BLaER1 treated with 17β-estradiol and CSF1 and Interleukin-3, amounts not matched to agents 10 nM and 100 nM (cell line): ENCODE measurements around the gene SNRPD3.

Source experiments
- H3K27ac ChIP-seq, 11 experiments: shearing (Covaris generic); formaldehyde crosslinking; 2 replicates each; pipeline ENCODE4 v1.8.1; 2022
- H3K27me3 ChIP-seq, 11 experiments: shearing (Covaris generic); formaldehyde crosslinking; 2 replicates each; pipeline ENCODE4 v1.8.1; 2022
- H3K36me3 ChIP-seq, 11 experiments: shearing (Covaris generic); formaldehyde crosslinking; 2 replicates each; pipeline ENCODE4 v1.8.1; 2022
- H3K4me1 ChIP-seq, 10 experiments: shearing (Covaris generic); formaldehyde crosslinking; 2 replicates each; pipeline ENCODE4 v1.8.1; 2022
- H3K4me2 ChIP-seq, 11 experiments: shearing (Covaris generic); formaldehyde crosslinking; 2 replicates each; pipeline ENCODE4 v1.8.1; 2022
- H3K4me3 ChIP-seq, 10 experiments: shearing (Covaris generic); formaldehyde crosslinking; 2 replicates each; pipeline ENCODE4 v1.8.1; 2022
- H3K9ac ChIP-seq, 11 experiments: shearing (Covaris generic); formaldehyde crosslinking; 2 replicates each; pipeline ENCODE4 v1.8.1; 2022
- H3K9me3 ChIP-seq, 11 experiments: shearing (Covaris generic); formaldehyde crosslinking; replicated peaks in 1 of 11; 2 replicates each; pipeline ENCODE4 v1.8.1; 2022
- H4K20me1 ChIP-seq, 11 experiments: shearing (Covaris generic); formaldehyde crosslinking; 2 replicates each; pipeline ENCODE4 v1.8.1; 2022
- Cebpa-rat ChIP-seq, 11 experiments: shearing (Covaris generic); IDR thresholded peaks; 2 replicates each; pipeline ENCODE4 v1.8.1; 2022

SNRPD3 gene

DNA sequence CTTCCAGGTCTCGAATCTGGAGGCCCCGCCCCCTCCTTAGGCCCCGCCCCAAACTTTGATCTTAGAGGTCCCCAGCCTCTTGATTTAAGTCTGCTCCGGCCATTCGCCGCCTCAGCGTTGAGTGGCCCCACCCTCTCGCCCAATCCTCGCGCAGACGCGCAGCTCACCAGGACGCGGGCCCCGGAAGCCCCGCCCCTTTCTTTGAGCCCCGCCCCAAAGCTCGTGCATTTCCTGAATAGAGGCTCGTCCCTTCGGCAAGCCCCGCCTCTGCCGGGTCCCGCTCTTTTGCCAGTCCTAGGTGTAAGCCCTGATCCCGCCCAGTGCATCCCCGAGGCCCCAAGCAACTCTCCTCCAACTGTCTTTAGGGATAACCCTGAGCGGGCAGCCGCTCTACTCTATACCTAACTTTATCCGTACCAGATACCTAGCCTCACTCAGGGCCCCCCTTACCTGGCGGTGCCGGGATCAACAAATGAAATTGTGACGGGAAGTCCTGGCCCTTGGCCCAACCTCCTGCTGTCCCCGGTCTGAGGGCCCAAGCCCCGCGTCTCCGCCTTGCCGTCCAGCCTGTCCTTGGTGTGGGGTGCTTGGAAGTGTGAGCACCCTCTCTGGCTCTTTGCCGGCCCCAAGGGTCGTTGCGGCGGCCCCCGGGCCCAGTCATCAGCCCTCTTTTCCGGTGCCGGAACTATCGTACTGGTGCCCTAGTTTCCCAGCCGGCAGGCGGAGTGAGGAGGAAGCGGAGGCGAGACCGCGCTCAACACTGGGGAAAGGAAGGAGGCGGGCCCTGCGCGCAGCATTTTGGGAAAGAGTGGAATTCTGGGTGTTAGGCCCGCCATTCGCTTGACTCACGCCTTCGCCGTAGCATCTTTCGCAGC lies at the start of gene SNRPD3:
Gene SNRPD3, plus strand, starts transcription at position 835 of the 875 bp plus-strand sequence. CDS start 1,676 bp downstream, outside the sequence.
- no peak for TF ChIP-seq Cebpa-rat (IDR thresholded peaks at IDR 0.05)
- H3K36me3 ChIP-seq = peaks cover 40 to 58% (median 53%) of the 10 kb centered on the region in 11 experiments
- no peaks in the 10 kb centered on the region for H3K9me3 ChIP-seq
- H3K27ac ChIP-seq = peak within 1 kb of the TSS; percentile 95 to 100 (median 98)
- H3K4me2 ChIP-seq = peak within 1 kb of the TSS; percentile 96 to 100 (median 98)
- H3K4me3 ChIP-seq = peak within 1 kb of the TSS; percentile 86 to 99 (median 98)
- H3K9ac ChIP-seq = peak within 1 kb of the TSS; percentile 89 to 99 (median 98)
- peaks cover 66 to 72% (median 69%) of the 10 kb centered on the region in 10 experiments for H3K4me1 ChIP-seq
- H3K27me3 ChIP-seq = no peaks in the 10 kb centered on the region
- H4K20me1 ChIP-seq = peaks cover 48 to 89% (median 81%) of the 10 kb centered on the region in 11 experiments; a peak in 21 of 22 replicates

GRCh38 chr22:24506802-24507438 lies 48.9 kb upstream of the SNRPD3 start:
- Histone ChIP-seq H3K27me3 (no peaks in the 10 kb centered on the region), H3K36me3 (no peaks in the 10 kb centered on the region), H3K9ac (peak overlapping the region; percentile 68 to 97 (median 89); a peak in 21 of 22 replicates), H3K9me3 (no peaks in the 10 kb centered on the region), H3K27ac (peak overlapping the region; percentile 73 to 100 (median 98)), H3K4me2 (peak overlapping the region; percentile 81 to 96 (median 88)), H3K4me3 (peak overlapping the region in 5 of 10 experiments; percentile 5 to 41 (median 19); a peak in 6 of 20 replicates), H3K4me1 (peaks cover 92 to 100% (median 96%) of the 10 kb centered on the region in 10 experiments), H4K20me1 (no peaks in the 10 kb centered on the region)
- peak in 7 of 11 experiments; percentile 11 to 50 (median 46); a peak in 5 of 22 replicates for TF ChIP-seq Cebpa-rat (IDR thresholded peaks at IDR 0.05)

DNA sequence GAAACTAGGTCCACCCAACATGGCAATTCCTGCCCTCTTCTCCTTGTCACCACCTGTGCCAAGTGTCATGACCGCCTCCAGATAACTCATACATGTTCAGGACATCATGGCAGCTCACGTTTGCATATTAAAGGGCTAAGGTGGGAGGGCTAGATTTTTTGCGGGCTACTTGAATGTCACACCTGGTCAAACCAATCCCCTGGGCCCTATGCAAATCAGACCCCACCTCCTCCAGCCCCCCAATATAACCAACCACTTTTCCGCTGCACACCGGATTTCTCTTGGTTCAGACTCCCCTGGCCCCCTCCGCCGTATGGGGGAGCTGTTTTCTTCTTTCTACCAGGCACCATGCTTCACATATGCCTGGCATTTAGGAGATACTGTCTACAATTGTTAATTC lies 48.1 kb upstream of the SNRPD3 start:
- Histone ChIP-seq H3K4me2 (peak overlapping the region; percentile 81 to 96 (median 88)), H3K27ac (peak overlapping the region; percentile 73 to 100 (median 98)), H3K9ac (peak overlapping the region; percentile 68 to 97 (median 89); a peak in 21 of 22 replicates), H3K36me3 (no peaks in the 10 kb centered on the region), H3K4me1 (peaks cover 94 to 100% (median 96%) of the 10 kb centered on the region in 10 experiments), H4K20me1 (no peaks in the 10 kb centered on the region), H3K9me3 (no peaks in the 10 kb centered on the region), H3K4me3 (peak overlapping the region in 3 of 10 experiments; percentile 9 to 41 (median 19); a peak in 3 of 20 replicates), H3K27me3 (no peaks in the 10 kb centered on the region)
- TF ChIP-seq Cebpa-rat (IDR thresholded peaks at IDR 0.05) = no peak

- Histone ChIP-seq H3K9ac (peak overlapping the region; percentile 72 to 97 (median 90); a peak in 21 of 22 replicates), H3K27ac (peak overlapping the region; percentile 63 to 100 (median 98); a peak in 21 of 22 replicates), H3K36me3 (peaks cover 0 to 24% (median 0%) of the 10 kb centered on the region in 11 experiments; a peak in 6 of 22 replicates), H4K20me1 (no peaks in the 10 kb centered on the region), H3K4me2 (peak overlapping the region; percentile 78 to 96 (median 88)), H3K4me3 (peak overlapping the region in 8 of 10 experiments; percentile 20 to 59 (median 44); a peak in 12 of 20 replicates), H3K27me3 (no peaks in the 10 kb centered on the region), H3K4me1 (peaks cover 95 to 100% (median 97%) of the 10 kb centered on the region in 10 experiments), H3K9me3 (no peaks in the 10 kb centered on the region)
- peak in 9 of 11 experiments; percentile 70 to 99 (median 91); a peak in 17 of 22 replicates for TF ChIP-seq Cebpa-rat (IDR thresholded peaks at IDR 0.05)
Measured at GRCh38 chr22:24510637-24511625, 44.9 kb upstream of the SNRPD3 start.

DNA sequence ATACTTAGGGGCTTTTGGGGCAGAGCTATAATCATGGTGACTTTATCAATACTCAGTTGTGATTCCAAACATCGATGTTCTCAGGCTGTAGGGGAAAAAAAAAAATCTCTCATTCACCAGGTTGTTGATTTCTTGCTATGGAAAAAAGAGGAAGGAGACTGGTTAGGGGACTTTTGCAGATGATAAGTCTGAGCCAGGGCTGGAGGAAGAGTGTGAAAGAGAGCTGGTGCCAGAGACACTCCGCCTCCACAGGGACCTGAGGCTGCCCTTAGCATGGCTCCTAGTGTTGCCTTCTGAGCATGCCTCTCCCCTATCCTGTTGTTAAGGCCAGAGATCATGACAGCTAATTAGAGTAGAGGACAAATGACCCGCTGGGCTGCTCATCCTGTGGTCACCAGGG lies 43.8 kb upstream of the SNRPD3 start:
- Histone ChIP-seq H3K27me3 (no peaks in the 10 kb centered on the region), H3K9ac (peak overlapping the region; percentile 68 to 97 (median 90); a peak in 21 of 22 replicates), H3K4me3 (peak overlapping the region in 3 of 10 experiments; percentile 13 to 47 (median 38); a peak in 2 of 20 replicates), H3K9me3 (no peaks in the 10 kb centered on the region), H4K20me1 (no peaks in the 10 kb centered on the region), H3K27ac (peak overlapping the region; percentile 59 to 100 (median 98); a peak in 21 of 22 replicates), H3K4me1 (peaks cover 95 to 100% (median 97%) of the 10 kb centered on the region in 10 experiments), H3K36me3 (peaks cover 0 to 25% (median 0%) of the 10 kb centered on the region in 11 experiments; a peak in 6 of 22 replicates), H3K4me2 (peak overlapping the region; percentile 78 to 96 (median 88))
- no peak for TF ChIP-seq Cebpa-rat (IDR thresholded peaks at IDR 0.05)

DNA sequence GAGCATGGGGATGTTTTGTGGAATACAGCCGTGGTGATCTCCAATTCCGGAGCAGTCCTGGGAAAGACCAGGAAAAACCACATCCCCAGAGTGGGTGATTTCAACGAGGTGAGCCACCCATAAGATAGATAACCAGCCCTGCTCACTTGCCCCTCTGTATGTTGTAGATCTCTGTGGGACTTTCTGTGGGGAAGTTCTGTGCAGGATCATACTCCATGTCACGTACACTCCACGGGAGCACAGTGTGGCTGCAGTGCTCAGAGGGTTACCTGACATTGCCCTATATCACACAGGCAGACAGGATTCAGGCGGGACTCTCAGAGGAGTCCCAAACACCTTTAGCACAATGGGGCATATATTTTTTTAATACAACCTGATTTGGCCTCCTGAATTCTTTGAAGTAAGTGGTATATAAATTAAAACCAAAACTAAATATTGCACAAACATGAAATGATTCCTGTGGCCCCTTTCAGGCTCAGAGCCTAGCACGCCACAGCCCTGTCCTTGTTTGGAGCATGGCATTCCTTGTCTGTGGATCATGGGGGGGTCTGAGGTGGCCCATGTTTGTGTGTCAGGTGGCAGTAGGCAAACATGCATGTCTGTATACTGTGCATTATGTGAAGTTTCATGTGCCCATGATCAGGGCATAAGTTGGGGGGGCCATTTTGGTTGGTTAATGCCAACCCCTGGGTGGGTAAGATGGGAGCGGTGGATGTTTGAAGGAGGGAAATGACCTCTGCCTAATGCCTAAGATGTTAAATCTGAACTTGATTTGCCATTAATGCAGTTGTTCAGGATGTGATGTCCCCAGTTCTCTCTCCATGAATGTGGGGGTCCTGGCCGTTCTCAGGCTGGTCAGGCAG lies 42.2 kb upstream of the SNRPD3 start:
- no peak overlapping the region; a peak in 1 of 20 replicates for H3K4me3 ChIP-seq
- H3K9ac ChIP-seq = peak overlapping the region in 8 of 11 experiments; percentile 16 to 91 (median 54); a peak in 11 of 22 replicates
- no peak for TF ChIP-seq Cebpa-rat (IDR thresholded peaks at IDR 0.05)
- H3K36me3 ChIP-seq = peaks cover 0 to 26% (median 0%) of the 10 kb centered on the region in 11 experiments; a peak in 6 of 22 replicates
- no peaks in the 10 kb centered on the region for H3K9me3 ChIP-seq
- H3K27ac ChIP-seq = peak overlapping the region in 10 of 11 experiments; percentile 57 to 100 (median 98); a peak in 19 of 22 replicates
- peaks cover 96 to 100% (median 97%) of the 10 kb centered on the region in 10 experiments for H3K4me1 ChIP-seq
- no peaks in the 10 kb centered on the region for H3K27me3 ChIP-seq
- peak overlapping the region; percentile 78 to 96 (median 88) for H3K4me2 ChIP-seq
- no peaks in the 10 kb centered on the region for H4K20me1 ChIP-seq
